Measurements from ENCODE around the gene SLC35D1. TPM values are rescaled to one million over a fixed set of nuclear protein-coding genes. Genes with fewer than 3 reads are reported as not detected.

The SLC35D1 gene
- polyA plus RNA-seq, 1 of the 3 experiments (the other 2 are of a cell fraction): 4.8 TPM

- Histone ChIP-seq H3K9me2 (no peaks in the 10 kb centered on the region), H3K79me2 (ENCODE audit: insufficient read depth) (peaks cover 1% of the 10 kb centered on the region; the same call in 1 of the 2 replicates), H2AFZ (ENCODE audit: low read depth) (no peak overlapping the region), H3K27me3 (ENCODE audit: insufficient read depth) (no peaks in the 10 kb centered on the region), H3K36me3 (replicated peaks in 1 of 2; ENCODE audit: control insufficient read depth in 1 of 2, insufficient read depth in 2 of 2, low read length in 1 of 2) (no peaks in the 10 kb centered on the region), H3K4me1 (ENCODE audit: control insufficient read depth in 1 of 2, insufficient read depth in 2 of 2, low read depth in 1 of 2, low read length in 1 of 2) (0 out of 4 replicates have a peak, but pooled peaks cover 0 to 5% of the 10 kb centered on the region in 2 experiments), H3K4me3 (ENCODE audit: low read depth in 2 of 2, low read length in 1 of 2) (no peak overlapping the region), H4K20me1 (ENCODE audit: insufficient read depth) (no peaks in the 10 kb centered on the region), H3K27ac (ENCODE audit: low read depth in 2 of 2, low read length in 1 of 2) (no peak overlapping the region), H3K9me3 (no peaks in the 10 kb centered on the region), H3K4me2 (no peak overlapping the region), H3F3A (replicated peaks; ENCODE audit: insufficient read depth) (peaks cover 7% of the 10 kb centered on the region), H3K9ac (no peak overlapping the region)
- 81% methylated on average over 1 of the region's 1 CpG for WGBS (ENCODE audit: low lambda C conversion rate)
- DNase-seq: no peak
- TF ChIP-seq RXRA (IDR thresholded peaks at IDR 0.05; ENCODE audit: borderline replicate concordance, low read depth): no peak
- TF ChIP-seq MXI1 (IDR thresholded peaks at IDR 0.05; ENCODE audit: low read depth, low read length): no peak
- TF ChIP-seq NRF1 (IDR thresholded peaks at IDR 0.05; ENCODE audit: low read depth, low read length): no peak
- TF ChIP-seq RAD21 (IDR thresholded peaks at IDR 0.05; ENCODE audit: low read length): no peak
- no peak for TF ChIP-seq RFX5 (IDR thresholded peaks at IDR 0.05; ENCODE audit: low read length)
- TF ChIP-seq PBX3 (IDR thresholded peaks at IDR 0.05): no peak
- no peak for TF ChIP-seq MEF2A (IDR thresholded peaks at IDR 0.05; ENCODE audit: borderline replicate concordance, low read depth)
- no peak for TF ChIP-seq FOXM1 (IDR thresholded peaks at IDR 0.05; ENCODE audit: low read depth)
- TF ChIP-seq TCF12 (IDR thresholded peaks at IDR 0.05): no peak
- no peak for TF ChIP-seq GATA2 (CRISPR knock-in tag; IDR thresholded peaks at IDR 0.05)
- TF ChIP-seq IRF3 (IDR thresholded peaks at IDR 0.05; ENCODE audit: low read depth, low read length): no peak
- CTCF ChIA-PET: interaction anchor here (0.7 kb wide), 1 partner anchor 31 kb away, joined by 3 read pairs; no protein-coding TSS in a partner anchor
- POLR2A ChIA-PET: no interaction called here
These were observed 4.3 kb upstream of the SLC35D1 start for GRCh38 chr1:67058242-67058641.

- CTCF ChIA-PET: interaction anchor here (0.6 to 1.4 kb wide), 6 partner anchors 27 to 1023 kb away, joined by 3 to 8 read pairs (median 3); no protein-coding TSS in a partner anchor
- peak; percentile 79 for DNase-seq
- WGBS (ENCODE audit: low lambda C conversion rate): 1% methylated on average over 13 of the region's 34 CpGs
- Histone ChIP-seq H3K79me2 (ENCODE audit: insufficient read depth) (peaks cover 33% of the 10 kb centered on the region), H3K4me3 (ENCODE audit: low read depth in 2 of 2, low read length in 1 of 2) (peak overlapping the region; percentile 75 to 93), H4K20me1 (ENCODE audit: insufficient read depth) (no peaks in the 10 kb centered on the region), H3K9ac (peak overlapping the region; percentile 84), H3K27me3 (ENCODE audit: insufficient read depth) (no peaks in the 10 kb centered on the region), H3K4me1 (ENCODE audit: control insufficient read depth in 1 of 2, insufficient read depth in 2 of 2, low read depth in 1 of 2, low read length in 1 of 2) (peaks cover 7 to 8% of the 10 kb centered on the region in 2 experiments; a peak in 3 of 4 replicates), H3F3A (replicated peaks; ENCODE audit: insufficient read depth) (no peaks in the 10 kb centered on the region), H3K9me2 (no peaks in the 10 kb centered on the region), H3K9me3 (no peaks in the 10 kb centered on the region), H2AFZ (ENCODE audit: low read depth) (peak overlapping the region; percentile 94), H3K27ac (ENCODE audit: low read depth in 2 of 2, low read length in 1 of 2) (peak overlapping the region; percentile 88 to 97), H3K4me2 (peak overlapping the region; percentile 84), H3K36me3 (replicated peaks in 1 of 2; ENCODE audit: control insufficient read depth in 1 of 2, insufficient read depth in 2 of 2, low read length in 1 of 2) (peaks cover 22 to 23% of the 10 kb centered on the region in 2 experiments)
- POLR2A ChIA-PET: interaction anchor here (0.8 to 1.3 kb wide), 5 partner anchors 10 to 376 kb away, joined by 3 to 4 read pairs (median 3); no protein-coding TSS in a partner anchor
- TF ChIP-seq ZBTB33 (IDR thresholded peaks at IDR 0.05; ENCODE audit: borderline replicate concordance, low read depth): no peak
These were observed 488 bp downstream of the SLC35D1 start for GRCh38 chr1:67053535-67053784.
